SK-N-SH treated with all-trans-retinoic acid at 6 μM for 48 hours (cell line): ENCODE data around the gene ZBTB8B.

ENCODE experiments used
- ATAC-seq: fragments of 200-7000 bp; cut with Tn5 transposase; 3 replicates; pipeline ENCODE4 v1.9.1; 2020; ENCODE audit warnings: mild to moderate bottlenecking, moderate library complexity
- ARNTL ChIP-seq: fragments of 450-650 bp; formaldehyde crosslinking; IDR thresholded peaks from 2 replicates; pipeline ENCODE4 v1.5.0; 2020; ENCODE audit warnings: low read depth, mild to moderate bottlenecking, moderate library complexity, borderline replicate concordance
- BACH2 ChIP-seq: fragments of 250-450 bp; sonication (Bioruptor Pico); IDR thresholded peaks from 2 replicates; pipeline ENCODE4 v1.9.0; 2021; ENCODE audit warnings: mild to moderate bottlenecking, borderline replicate concordance
- CSDC2 ChIP-seq: fragments of 250-450 bp; sonication (Bioruptor Pico); IDR thresholded peaks from 2 replicates; pipeline ENCODE4 v1.5.0; 2020; ENCODE audit warnings: mild to moderate bottlenecking, moderate library complexity
- CSRNP3 ChIP-seq: fragments of 250-450 bp; sonication (Bioruptor Pico); IDR thresholded peaks from 2 replicates; pipeline ENCODE4 v1.5.1; 2021; ENCODE audit warnings: mild to moderate bottlenecking, moderate library complexity
- ESRRG ChIP-seq: fragments of 250-450 bp; sonication (Bioruptor Pico); IDR thresholded peaks from 2 replicates; pipeline ENCODE4 v1.6.1; 2021; ENCODE audit warnings: mild to moderate bottlenecking
- OSR1 ChIP-seq: fragments of 250-450 bp; sonication (Bioruptor Pico); IDR thresholded peaks from 2 replicates; pipeline ENCODE4 v1.8.0; 2022; ENCODE audit warnings: moderate library complexity, mild to moderate bottlenecking, inconsistent platforms
- PATZ1 ChIP-seq: fragments of 250-450 bp; sonication (Bioruptor Pico); IDR thresholded peaks from 2 replicates; pipeline ENCODE4 v1.8.0; 2020; ENCODE audit warnings: mild to moderate bottlenecking, moderate library complexity, borderline replicate concordance
- PPARA ChIP-seq: fragments of 250-450 bp; sonication (Bioruptor Pico); IDR thresholded peaks from 2 replicates; pipeline ENCODE4 v1.5.0; 2020; ENCODE audit warnings: mild to moderate bottlenecking, borderline replicate concordance
- TCF4 ChIP-seq: fragments of 250-450 bp; sonication (Bioruptor Pico); IDR thresholded peaks from 2 replicates; pipeline ENCODE4 v1.8.0; 2021; ENCODE audit warnings: mild to moderate bottlenecking, moderate library complexity, borderline replicate concordance
- ZC3H10 ChIP-seq: fragments of 250-450 bp; sonication (Bioruptor Pico); IDR thresholded peaks from 2 replicates; pipeline ENCODE4 v1.5.1; 2021; ENCODE audit warnings: mild to moderate bottlenecking, moderate library complexity
- ZFP30 ChIP-seq: fragments of 450-650 bp; formaldehyde crosslinking; IDR thresholded peaks from 2 replicates; pipeline ENCODE4 v1.5.0; 2022; ENCODE audit warnings: mild to moderate bottlenecking, moderate library complexity
- ZNF565 ChIP-seq: fragments of 450-650 bp; formaldehyde crosslinking; conservative IDR thresholded peaks from 2 replicates; pipeline ENCODE4 v1.5.0; 2020; ENCODE audit warnings: low read depth, mild to moderate bottlenecking, moderate library complexity
- ZNF8 ChIP-seq: fragments of 450-650 bp; formaldehyde crosslinking; IDR thresholded peaks from 2 replicates; pipeline ENCODE4 v1.5.0; 2020; ENCODE audit warnings: mild to moderate bottlenecking, moderate library complexity
- TF ChIP-seq, protein P1 (sequence below): fragments of 250-450 bp; sonication (Bioruptor Pico); IDR thresholded peaks from 2 replicates; pipeline ENCODE4 v1.5.0; 2020; ENCODE audit warnings: mild to moderate bottlenecking, moderate library complexity
- TF ChIP-seq, protein P2 (sequence below): fragments of 250-450 bp; sonication (Bioruptor Pico); IDR thresholded peaks from 2 replicates; pipeline ENCODE4 v1.5.1; 2020; ENCODE audit warnings: low read depth, mild to moderate bottlenecking, moderate library complexity

ZBTB8B gene

DNA sequence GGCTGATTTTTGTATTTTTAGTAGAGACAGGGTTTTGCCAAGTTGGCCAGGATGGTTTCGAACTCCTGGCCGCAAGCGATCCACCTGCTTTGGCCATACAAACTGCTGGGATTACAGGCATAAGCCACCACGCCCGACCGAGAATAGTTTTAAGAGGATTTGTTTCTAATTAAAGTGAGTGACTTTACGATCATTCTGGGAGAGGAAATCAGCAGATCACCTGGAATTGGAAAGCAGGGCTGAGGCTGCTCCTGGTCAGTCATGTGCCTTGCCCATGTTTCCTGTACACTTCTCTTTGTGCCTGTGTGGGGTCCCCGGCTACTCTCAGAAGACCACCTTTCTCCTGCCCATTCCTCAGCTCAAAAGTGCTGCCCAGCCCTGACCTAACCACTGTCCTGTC, 33.9 kb downstream of the ZBTB8B start:
- TF ChIP-seq, protein P1, sequence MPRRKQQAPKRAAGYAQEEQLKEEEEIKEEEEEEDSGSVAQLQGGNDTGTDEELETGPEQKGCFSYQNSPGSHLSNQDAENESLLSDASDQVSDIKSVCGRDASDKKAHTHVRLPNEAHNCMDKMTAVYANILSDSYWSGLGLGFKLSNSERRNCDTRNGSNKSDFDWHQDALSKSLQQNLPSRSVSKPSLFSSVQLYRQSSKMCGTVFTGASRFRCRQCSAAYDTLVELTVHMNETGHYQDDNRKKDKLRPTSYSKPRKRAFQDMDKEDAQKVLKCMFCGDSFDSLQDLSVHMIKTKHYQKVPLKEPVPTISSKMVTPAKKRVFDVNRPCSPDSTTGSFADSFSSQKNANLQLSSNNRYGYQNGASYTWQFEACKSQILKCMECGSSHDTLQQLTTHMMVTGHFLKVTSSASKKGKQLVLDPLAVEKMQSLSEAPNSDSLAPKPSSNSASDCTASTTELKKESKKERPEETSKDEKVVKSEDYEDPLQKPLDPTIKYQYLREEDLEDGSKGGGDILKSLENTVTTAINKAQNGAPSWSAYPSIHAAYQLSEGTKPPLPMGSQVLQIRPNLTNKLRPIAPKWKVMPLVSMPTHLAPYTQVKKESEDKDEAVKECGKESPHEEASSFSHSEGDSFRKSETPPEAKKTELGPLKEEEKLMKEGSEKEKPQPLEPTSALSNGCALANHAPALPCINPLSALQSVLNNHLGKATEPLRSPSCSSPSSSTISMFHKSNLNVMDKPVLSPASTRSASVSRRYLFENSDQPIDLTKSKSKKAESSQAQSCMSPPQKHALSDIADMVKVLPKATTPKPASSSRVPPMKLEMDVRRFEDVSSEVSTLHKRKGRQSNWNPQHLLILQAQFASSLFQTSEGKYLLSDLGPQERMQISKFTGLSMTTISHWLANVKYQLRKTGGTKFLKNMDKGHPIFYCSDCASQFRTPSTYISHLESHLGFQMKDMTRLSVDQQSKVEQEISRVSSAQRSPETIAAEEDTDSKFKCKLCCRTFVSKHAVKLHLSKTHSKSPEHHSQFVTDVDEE (CRISPR knock-in tag) = no peak
- no peak for TF ChIP-seq ZFP30 (CRISPR knock-in tag)
- no peak for TF ChIP-seq TCF4 (CRISPR knock-in tag)
- TF ChIP-seq ZNF8 = no peak
- TF ChIP-seq OSR1 (CRISPR knock-in tag) = no peak
- TF ChIP-seq CSRNP3 (CRISPR knock-in tag) = no peak
- TF ChIP-seq, protein P2, sequence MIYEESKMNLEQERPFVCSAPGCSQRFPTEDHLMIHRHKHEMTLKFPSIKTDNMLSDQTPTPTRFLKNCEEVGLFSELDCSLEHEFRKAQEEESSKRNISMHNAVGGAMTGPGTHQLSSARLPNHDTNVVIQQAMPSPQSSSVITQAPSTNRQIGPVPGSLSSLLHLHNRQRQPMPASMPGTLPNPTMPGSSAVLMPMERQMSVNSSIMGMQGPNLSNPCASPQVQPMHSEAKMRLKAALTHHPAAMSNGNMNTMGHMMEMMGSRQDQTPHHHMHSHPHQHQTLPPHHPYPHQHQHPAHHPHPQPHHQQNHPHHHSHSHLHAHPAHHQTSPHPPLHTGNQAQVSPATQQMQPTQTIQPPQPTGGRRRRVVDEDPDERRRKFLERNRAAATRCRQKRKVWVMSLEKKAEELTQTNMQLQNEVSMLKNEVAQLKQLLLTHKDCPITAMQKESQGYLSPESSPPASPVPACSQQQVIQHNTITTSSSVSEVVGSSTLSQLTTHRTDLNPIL (CRISPR knock-in tag) = no peak
- TF ChIP-seq ARNTL (CRISPR knock-in tag) = no peak
- TF ChIP-seq PATZ1 (CRISPR knock-in tag) = no peak
- ATAC-seq = no peak

GRCh38 chr1:32500387-32501209, 35.7 kb downstream of the ZBTB8B start:
- peak; percentile 91 for ATAC-seq
- TF ChIP-seq TCF4 (CRISPR knock-in tag) = no peak
- TF ChIP-seq ZC3H10 (CRISPR knock-in tag) = 0 out of 2 replicates have a peak, but pooled peaks have one; percentile 18
- TF ChIP-seq ZNF8 = no peak

GRCh38 chr1:32501865-32502264, 37.0 kb downstream of the ZBTB8B start:
- no peak for ATAC-seq
- no peak for TF ChIP-seq BACH2 (CRISPR knock-in tag)
- TF ChIP-seq ESRRG = no peak
- TF ChIP-seq PATZ1 (CRISPR knock-in tag) = no peak
- TF ChIP-seq TCF4 (CRISPR knock-in tag) = no peak
- TF ChIP-seq CSRNP3 (CRISPR knock-in tag) = no peak
- TF ChIP-seq ZNF565 (CRISPR knock-in tag) = no peak
- TF ChIP-seq PPARA (CRISPR knock-in tag) = no peak

- ATAC-seq = no peak
- no peak for TF ChIP-seq CSDC2
- TF ChIP-seq ZNF8 = no peak
- no peak for TF ChIP-seq ZC3H10 (CRISPR knock-in tag)
- TF ChIP-seq PATZ1 (CRISPR knock-in tag) = no peak
These were observed 38.3 kb downstream of the ZBTB8B start for GRCh38 chr1:32503153-32503552.
